Cardiac muscle cell (in vitro differentiated cells and primary cell): Measurements from ENCODE around the gene BPIFA1. TPM values are rescaled to one million over a fixed set of nuclear protein-coding genes. Genes with fewer than 3 reads are reported as not detected.
A peak's percentile ranks its signal among the peaks of the same experiment; 100 is the strongest.

Experiments used
- DNase-seq, 2 donors: peaks; one replicate each; pipeline versions ENCODE4 v3.0.0 to v3.0.0-alpha.2; 2010 to 2017; ENCODE audit warnings: low read depth in 1 of 2, low spot score in 1 of 2
- H3K27ac ChIP-seq: fragments of 200-600 bp; sonication (generic); 2 replicates; pipeline ENCODE4 v1.5.1; 2016
- H3K27me3 ChIP-seq: fragments of 200-600 bp; sonication (generic); 2 replicates; pipeline ENCODE4 v1.6.0; 2016; ENCODE audit warnings: control low read depth
- H3K36me3 ChIP-seq: fragments of 200-600 bp; sonication (generic); 2 replicates; pipeline ENCODE4 v1.5.1; 2016; ENCODE audit warnings: control low read depth
- H3K4me1 ChIP-seq: fragments of 200-600 bp; sonication (generic); 2 replicates; pipeline ENCODE4 v1.8.1; 2017; ENCODE audit warnings: low read depth, mild to moderate bottlenecking, mixed run types
- H3K4me3 ChIP-seq: fragments of 200-600 bp; sonication (generic); 2 replicates; pipeline ENCODE4 v1.5.1; 2016; ENCODE audit warnings: mild to moderate bottlenecking
- H3K9me3 ChIP-seq: fragments of 200-600 bp; sonication (generic); 2 replicates; pipeline ENCODE4 v1.5.1; 2017; ENCODE audit warnings: low read depth, mild to moderate bottlenecking, control low read depth
- polyA plus RNA-seq: library from polyadenylated mRNA; unstranded; fragments of >200 nt; fragmentation: Nextera tagmentation; extraction: Ambion mirVana; gene quantifications from 2 replicates; pipeline ENCODE4 v1.2.1, GENCODE V29; 2016
- total RNA-seq: library from RNA; depleted of rRNA; stranded (reverse); fragments of >200 nt; gene quantifications from 2 replicates; pipeline ENCODE4 v1.2.3, GENCODE V29; 2016
- TF ChIP-seq, protein P1 (sequence below): IDR thresholded peaks from 2 replicates; pipeline ENCODE4 v1.5.1; 2012; ENCODE audit warnings: low read depth, mild to moderate bottlenecking, low read length

Gene BPIFA1
- total and polyA plus RNA-seq, 2 experiments from 2014 or later = not detected

DNA sequence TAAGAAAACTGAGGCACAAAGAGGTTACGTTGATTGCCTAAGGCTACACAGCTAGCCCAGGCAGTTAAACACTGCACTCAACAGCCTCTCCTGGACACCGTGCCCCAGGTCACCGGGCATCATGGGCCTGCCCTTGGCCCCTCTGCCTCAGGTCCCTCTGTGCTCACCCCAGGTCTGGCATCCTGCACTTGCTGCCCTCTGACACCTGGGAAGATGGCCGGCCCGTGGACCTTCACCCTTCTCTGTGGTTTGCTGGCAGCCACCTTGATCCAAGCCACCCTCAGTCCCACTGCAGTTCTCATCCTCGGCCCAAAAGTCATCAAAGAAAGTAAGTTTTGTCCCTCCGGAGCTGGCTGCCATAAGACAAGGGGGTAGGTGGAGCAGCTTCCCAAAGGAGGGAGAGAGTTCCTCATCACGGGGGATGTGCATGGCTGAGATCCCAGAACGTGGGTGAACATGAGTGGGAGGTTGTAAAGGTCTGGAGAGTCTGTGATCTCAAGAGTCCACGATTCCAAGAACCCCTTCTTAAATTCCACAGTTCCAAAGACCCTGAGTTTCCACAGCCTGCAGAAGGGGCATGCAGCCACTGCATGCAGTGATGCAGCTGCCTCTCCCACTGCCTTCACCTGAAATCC lies 50.2 kb downstream of the BPIFA1 start:
- Histone ChIP-seq H3K36me3 (no peaks in the 10 kb centered on the region), H3K9me3 (no peaks in the 10 kb centered on the region), H3K27me3 (no peaks in the 10 kb centered on the region), H3K4me1 (no peaks in the 10 kb centered on the region), H3K4me3 (no peak overlapping the region), H3K27ac (no peak overlapping the region)
- TF ChIP-seq, protein P1, sequence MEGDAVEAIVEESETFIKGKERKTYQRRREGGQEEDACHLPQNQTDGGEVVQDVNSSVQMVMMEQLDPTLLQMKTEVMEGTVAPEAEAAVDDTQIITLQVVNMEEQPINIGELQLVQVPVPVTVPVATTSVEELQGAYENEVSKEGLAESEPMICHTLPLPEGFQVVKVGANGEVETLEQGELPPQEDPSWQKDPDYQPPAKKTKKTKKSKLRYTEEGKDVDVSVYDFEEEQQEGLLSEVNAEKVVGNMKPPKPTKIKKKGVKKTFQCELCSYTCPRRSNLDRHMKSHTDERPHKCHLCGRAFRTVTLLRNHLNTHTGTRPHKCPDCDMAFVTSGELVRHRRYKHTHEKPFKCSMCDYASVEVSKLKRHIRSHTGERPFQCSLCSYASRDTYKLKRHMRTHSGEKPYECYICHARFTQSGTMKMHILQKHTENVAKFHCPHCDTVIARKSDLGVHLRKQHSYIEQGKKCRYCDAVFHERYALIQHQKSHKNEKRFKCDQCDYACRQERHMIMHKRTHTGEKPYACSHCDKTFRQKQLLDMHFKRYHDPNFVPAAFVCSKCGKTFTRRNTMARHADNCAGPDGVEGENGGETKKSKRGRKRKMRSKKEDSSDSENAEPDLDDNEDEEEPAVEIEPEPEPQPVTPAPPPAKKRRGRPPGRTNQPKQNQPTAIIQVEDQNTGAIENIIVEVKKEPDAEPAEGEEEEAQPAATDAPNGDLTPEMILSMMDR = no peak
- DNase-seq = no peak

DNA sequence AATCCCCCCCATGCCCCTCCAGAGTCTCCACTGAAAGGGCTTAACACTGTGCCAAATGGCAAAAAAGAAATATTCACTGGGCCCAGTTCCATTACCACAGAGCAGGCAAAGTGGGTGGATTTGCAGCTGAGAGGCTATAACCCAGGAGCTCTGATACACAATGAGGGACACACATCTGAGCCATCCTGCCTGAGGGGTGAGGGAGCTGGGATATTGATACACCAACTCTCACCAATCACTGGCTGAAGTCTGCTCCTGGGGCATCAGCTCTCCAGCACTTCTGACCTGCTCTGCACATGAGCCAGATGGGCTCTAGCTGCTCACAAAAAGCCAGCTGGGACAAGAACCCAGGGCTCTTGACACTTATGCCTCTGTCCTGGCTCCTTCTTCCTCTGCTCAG lies 52.1 kb downstream of the BPIFA1 start:
- no peaks in the 10 kb centered on the region for H3K9me3 ChIP-seq
- DNase-seq = no peak
- no peak overlapping the region for H3K4me3 ChIP-seq
- TF ChIP-seq, protein P1 = no peak
- no peaks in the 10 kb centered on the region for H3K27me3 ChIP-seq
- no peaks in the 10 kb centered on the region for H3K4me1 ChIP-seq
- H3K36me3 ChIP-seq = no peaks in the 10 kb centered on the region
- no peak overlapping the region for H3K27ac ChIP-seq

DNA sequence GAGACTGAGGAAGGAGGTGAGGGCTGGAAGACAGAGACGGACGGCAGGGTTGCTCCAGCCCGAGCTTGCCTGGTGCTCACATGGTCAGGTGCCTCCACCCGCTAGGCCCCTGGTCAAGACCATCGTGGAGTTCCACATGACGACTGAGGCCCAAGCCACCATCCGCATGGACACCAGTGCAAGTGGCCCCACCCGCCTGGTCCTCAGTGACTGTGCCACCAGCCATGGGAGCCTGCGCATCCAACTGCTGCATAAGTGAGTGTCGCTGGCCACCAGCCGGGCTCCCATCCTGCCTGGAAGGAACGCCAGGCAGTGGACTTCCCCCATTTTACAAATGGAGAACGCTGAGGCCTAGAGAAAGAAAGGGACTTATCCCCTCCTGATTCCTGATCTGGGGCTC lies 55.1 kb downstream of the BPIFA1 start:
- H3K4me3 ChIP-seq = no peak overlapping the region
- peaks cover 10% of the 10 kb centered on the region for H3K27me3 ChIP-seq
- TF ChIP-seq, protein P1 = no peak
- no peaks in the 10 kb centered on the region for H3K9me3 ChIP-seq
- no peak overlapping the region for H3K27ac ChIP-seq
- H3K4me1 ChIP-seq = no peaks in the 10 kb centered on the region
- DNase-seq = no peak
- H3K36me3 ChIP-seq = no peaks in the 10 kb centered on the region

DNA sequence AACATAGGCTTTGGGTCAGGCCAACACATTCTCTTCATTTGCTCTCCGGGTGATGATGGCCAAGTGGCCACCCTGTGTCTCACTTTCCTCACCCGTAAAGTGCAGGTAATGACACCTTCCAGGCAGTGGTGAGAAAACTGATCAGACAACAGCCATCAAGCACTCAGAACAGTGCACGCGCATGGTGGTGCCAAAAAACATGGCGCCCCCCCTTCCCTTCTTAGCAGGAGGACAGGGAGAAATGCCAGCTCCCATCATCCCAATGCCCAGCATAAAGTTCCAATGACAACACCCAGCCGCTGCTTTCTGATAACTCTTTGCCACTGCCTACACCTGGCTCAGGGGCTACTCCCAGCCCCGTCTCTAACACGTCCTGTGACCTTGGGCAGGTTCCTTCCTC lies 55.6 kb downstream of the BPIFA1 start:
- H3K4me1 ChIP-seq = no peaks in the 10 kb centered on the region
- peaks cover 16% of the 10 kb centered on the region for H3K27me3 ChIP-seq
- H3K4me3 ChIP-seq = no peak overlapping the region
- no peaks in the 10 kb centered on the region for H3K9me3 ChIP-seq
- no peak for DNase-seq
- H3K36me3 ChIP-seq = no peaks in the 10 kb centered on the region
- no peak overlapping the region for H3K27ac ChIP-seq
- TF ChIP-seq, protein P1 = no peak

DNA sequence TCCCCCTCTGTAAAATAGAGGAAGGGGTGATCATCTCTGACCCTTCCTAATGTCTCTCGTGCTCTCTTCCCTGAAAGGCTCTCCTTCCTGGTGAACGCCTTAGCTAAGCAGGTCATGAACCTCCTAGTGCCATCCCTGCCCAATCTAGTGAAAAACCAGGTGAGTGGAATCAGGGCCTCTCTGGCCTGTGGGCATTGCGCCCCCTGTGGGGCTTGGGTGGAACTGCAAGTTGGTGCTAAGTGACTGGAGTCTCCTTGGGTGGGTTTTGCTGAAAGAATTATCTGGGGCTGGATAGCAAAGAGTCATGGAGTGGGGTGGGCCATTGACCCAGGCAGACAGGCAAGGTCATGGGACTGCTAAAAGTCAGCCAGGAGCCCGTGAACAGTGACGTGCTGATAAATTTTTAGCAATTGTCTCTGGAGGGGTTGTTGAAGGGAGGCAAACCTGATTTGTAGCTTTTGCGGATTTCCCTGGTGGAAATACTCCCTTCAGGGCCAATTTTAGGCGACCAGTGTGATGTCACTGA lies 56.1 kb downstream of the BPIFA1 start:
- H3K4me3 ChIP-seq = no peak overlapping the region
- DNase-seq = peak; percentile 33 to 61
- no peaks in the 10 kb centered on the region for H3K4me1 ChIP-seq
- H3K36me3 ChIP-seq = no peaks in the 10 kb centered on the region
- TF ChIP-seq, protein P1 = peak; percentile 99
- H3K27ac ChIP-seq = no peak overlapping the region
- H3K27me3 ChIP-seq = peaks cover 20% of the 10 kb centered on the region
- H3K9me3 ChIP-seq = no peaks in the 10 kb centered on the region

Other genes with a start within 250 kb of the BPIFA1 start
- not detected in 2 replicates for gene SUN5, start 231.6 kb upstream of the BPIFA1 start, total RNA-seq
- not detected in 2 replicates for gene SUN5, start 231.6 kb upstream of the BPIFA1 start, polyA plus RNA-seq
- gene BPIFB2, start 228.3 kb upstream of the BPIFA1 start, total RNA-seq = not detected in 2 replicates
- not detected in 2 replicates for gene BPIFB2, start 228.3 kb upstream of the BPIFA1 start, polyA plus RNA-seq
- not detected in 2 replicates for gene BPIFB6, start 204.3 kb upstream of the BPIFA1 start, total RNA-seq
- not detected in 2 replicates for gene BPIFB6, start 204.3 kb upstream of the BPIFA1 start, polyA plus RNA-seq
- gene BPIFB3, start 182.1 kb upstream of the BPIFA1 start, total RNA-seq = not detected in 2 replicates
- not detected in 2 replicates for gene BPIFB3, start 182.1 kb upstream of the BPIFA1 start, polyA plus RNA-seq
- gene BPIFB4, start 156.4 kb upstream of the BPIFA1 start, total RNA-seq = not detected in 2 replicates
- not detected in 2 replicates for gene BPIFB4, start 156.4 kb upstream of the BPIFA1 start, polyA plus RNA-seq
- not detected in 2 replicates for gene BPIFA2, start 67.8 kb upstream of the BPIFA1 start, total RNA-seq
- gene BPIFA2, start 67.8 kb upstream of the BPIFA1 start, polyA plus RNA-seq = not detected in 2 replicates
- not detected in 2 replicates for gene BPIFA3, start 18.6 kb upstream of the BPIFA1 start, total RNA-seq
- gene BPIFA3, start 18.6 kb upstream of the BPIFA1 start, polyA plus RNA-seq = not detected in 2 replicates
- not detected in 2 replicates for gene BPIFB1, start 47.2 kb downstream of the BPIFA1 start, total RNA-seq
- gene BPIFB1, start 47.2 kb downstream of the BPIFA1 start, polyA plus RNA-seq = not detected in 2 replicates
- 24.1 and 37.9 TPM in 2 replicates for gene CDK5RAP1, start 165.5 kb downstream of the BPIFA1 start, total RNA-seq
- 47.8 and 52.3 TPM in 2 replicates for gene CDK5RAP1, start 165.5 kb downstream of the BPIFA1 start, polyA plus RNA-seq
- gene SNTA1, start 207.8 kb downstream of the BPIFA1 start, total RNA-seq = 408 and 409 TPM in 2 replicates
- 329 and 393 TPM in 2 replicates for gene SNTA1, start 207.8 kb downstream of the BPIFA1 start, polyA plus RNA-seq